ENCODE results near the gene PRKAG1.

PRKAG1 gene

DNA sequence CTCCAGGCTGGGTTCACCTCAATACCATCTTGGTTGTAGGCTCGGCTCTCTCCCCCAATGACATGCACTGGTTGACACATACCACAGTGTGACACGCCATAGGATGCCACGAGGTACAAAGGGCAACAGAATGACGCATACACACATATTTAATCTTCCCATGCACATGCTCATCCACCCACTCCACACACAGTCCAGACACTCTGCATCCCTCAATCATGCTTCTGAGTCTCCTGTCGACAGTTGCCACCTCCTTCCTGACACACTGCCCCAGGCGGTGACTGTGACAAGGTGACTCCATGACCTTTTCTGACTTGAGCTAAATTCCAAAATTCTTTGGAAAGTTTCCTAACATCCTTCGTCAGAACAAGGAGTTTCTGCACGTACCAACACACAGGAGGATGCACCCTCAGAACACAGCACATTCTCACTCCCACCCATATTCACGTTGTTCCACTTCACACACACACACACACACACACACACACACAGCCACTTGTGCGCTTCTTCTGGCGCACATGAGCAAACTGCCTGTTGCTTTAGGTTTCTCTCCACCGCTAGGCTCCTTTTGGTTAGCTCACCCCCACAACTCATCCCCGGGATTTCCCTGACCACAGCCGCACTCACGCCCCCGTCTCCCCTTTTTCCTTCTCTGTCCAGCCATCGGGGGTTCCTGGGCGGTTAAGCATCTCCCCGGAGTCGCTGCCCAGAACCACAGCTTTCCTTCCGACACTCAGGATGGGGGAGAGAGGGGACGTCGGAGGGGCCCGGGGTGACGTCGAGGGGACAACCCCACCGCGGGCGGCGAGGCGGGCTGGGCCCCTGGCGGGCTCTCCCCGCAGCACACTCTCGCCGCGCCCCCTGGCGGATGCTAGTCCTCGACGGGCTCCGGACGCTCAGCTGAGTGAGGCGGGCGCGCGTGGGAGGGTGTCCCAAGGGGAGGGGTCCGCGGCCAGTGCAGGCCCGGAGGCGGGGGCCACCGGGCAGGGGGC, 41.0 kb downstream of the PRKAG1 start:
- no peak overlapping the region for H3K4me3 ChIP-seq (ENCODE audit: low read length)
- DNase-seq (ENCODE audit: low read depth) = no peak
- TF ChIP-seq, protein P1, sequence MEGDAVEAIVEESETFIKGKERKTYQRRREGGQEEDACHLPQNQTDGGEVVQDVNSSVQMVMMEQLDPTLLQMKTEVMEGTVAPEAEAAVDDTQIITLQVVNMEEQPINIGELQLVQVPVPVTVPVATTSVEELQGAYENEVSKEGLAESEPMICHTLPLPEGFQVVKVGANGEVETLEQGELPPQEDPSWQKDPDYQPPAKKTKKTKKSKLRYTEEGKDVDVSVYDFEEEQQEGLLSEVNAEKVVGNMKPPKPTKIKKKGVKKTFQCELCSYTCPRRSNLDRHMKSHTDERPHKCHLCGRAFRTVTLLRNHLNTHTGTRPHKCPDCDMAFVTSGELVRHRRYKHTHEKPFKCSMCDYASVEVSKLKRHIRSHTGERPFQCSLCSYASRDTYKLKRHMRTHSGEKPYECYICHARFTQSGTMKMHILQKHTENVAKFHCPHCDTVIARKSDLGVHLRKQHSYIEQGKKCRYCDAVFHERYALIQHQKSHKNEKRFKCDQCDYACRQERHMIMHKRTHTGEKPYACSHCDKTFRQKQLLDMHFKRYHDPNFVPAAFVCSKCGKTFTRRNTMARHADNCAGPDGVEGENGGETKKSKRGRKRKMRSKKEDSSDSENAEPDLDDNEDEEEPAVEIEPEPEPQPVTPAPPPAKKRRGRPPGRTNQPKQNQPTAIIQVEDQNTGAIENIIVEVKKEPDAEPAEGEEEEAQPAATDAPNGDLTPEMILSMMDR (conservative IDR thresholded peaks at IDR 0.05; ENCODE audit: low read length) = peak; percentile 51

DNA sequence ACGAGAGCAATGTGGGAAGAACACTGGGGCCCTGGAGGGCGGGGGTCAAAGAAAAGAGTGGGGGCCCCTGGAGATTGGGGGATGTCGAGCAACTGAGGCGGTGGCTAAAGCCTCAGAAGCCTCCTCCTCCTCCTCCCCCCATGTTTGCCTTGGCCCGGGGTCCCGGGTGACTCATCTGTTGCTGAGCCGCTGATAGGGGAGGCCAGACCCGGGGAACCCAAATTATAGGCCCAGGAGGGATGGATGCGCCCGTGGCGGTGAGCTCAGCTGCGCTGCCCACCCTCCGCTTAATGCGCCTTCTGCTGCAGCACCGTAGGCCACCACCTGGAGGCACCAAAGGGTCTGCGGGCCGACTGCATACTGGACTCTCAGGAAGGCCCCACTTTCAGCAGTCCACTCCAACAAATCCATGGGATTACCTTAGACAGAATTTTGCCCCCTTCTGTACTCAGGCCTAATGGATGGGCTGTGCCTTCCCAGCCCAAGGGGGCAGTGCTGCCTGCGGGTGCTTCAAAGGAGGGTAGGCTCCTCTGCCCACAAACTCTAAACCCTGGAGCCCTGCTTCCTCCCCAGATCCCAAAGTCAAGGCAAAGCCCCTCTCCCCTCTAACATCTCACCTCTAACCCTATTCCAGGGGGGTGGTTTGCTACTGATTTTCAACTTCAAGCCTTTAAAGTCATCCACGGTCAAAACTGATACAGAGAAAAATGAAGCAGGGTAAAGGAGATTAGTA, 44.5 kb downstream of the PRKAG1 start:
- TF ChIP-seq, protein P1 (conservative IDR thresholded peaks at IDR 0.05; ENCODE audit: low read length) = peak; percentile 57
- DNase-seq (ENCODE audit: low read depth) = no peak
- no peak overlapping the region for H3K4me3 ChIP-seq (ENCODE audit: low read length)

DNA sequence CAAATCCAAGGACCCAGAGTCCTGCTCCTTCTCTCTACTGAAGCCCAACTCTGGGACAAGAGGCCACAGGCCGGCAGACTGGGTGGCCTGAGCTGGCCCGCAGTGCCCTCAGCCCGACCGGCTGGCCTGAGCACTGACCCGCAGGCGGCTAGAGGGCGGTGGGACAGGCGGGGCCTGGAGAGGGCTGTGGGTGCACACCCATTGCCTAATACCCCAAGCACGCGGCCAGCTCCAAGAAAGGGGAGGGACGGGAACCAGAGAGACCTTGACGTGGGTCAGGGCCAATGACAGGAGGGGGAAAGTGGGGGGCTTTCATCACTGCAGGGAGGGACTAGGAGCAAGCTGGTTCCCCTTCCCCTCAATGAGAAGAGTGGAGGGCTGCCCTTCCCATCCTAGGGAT, 45.0 kb downstream of the PRKAG1 start:
- H3K4me3 ChIP-seq (ENCODE audit: low read length) = no peak overlapping the region
- TF ChIP-seq, protein P1 (conservative IDR thresholded peaks at IDR 0.05; ENCODE audit: low read length) = no peak
- DNase-seq (ENCODE audit: low read depth) = no peak

DNA sequence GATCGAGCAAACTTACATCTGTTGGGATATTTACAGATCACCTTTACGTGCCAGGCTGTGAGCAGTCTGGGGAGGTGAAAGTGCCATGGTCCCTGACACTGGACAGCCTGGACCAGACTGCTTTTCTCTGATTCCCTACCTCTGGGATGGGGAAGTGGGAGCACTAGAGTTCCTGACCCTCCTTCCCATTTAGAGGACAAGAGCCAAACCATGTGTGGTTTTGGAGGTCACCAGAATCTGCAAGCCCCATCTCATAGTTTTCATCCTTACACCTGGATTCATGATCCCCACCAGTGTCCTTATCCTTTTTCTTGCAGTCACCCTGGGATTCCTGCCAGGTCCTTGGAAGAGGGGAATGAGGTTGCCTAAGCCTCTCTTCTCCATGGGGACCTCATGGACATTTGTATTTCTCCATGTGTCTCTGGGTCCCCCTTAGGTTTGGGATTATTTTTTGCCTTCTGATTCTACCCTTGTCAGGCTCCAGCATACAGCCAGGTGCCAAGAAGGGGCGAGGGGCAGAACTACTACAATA, 45.6 kb downstream of the PRKAG1 start:
- no peak overlapping the region for H3K4me3 ChIP-seq (ENCODE audit: low read length)
- DNase-seq (ENCODE audit: low read depth) = no peak
- TF ChIP-seq, protein P1 (conservative IDR thresholded peaks at IDR 0.05; ENCODE audit: low read length) = no peak

DNA sequence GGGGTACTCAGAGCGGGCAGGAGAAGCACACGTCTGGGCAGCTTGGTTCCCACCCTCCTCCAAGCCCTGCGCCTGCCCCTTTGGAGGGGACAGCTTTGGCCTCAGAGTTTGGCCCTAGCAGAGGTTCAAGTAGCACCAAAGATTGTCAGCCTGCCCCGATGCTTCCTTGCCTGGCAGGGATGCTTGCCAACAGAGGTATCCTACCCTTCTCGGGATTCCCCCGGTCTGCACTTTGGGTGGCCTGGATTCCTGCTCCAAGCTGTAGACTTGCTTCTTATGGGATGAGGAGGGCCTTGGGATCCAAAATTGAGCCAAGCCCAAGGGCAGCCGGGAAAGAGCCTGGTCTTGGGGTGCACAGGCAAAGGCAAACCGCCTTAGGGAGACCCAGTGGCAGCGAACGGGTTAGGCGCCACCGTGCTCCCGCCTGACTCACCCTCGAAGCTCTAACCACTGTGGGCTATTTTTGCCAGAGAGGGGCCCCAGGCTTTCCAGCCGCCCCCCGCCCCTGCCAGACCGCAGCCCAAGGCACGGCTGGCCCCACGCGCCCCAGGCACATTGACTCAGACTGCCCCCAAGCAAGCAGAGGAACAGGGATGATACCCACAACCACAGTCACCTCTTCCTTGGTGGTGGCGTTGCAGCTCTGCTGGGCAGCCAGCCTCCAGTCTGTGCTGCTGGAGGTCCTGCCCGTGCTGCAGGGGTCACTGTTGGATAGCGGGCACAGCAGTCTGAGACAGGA, 46.2 kb downstream of the PRKAG1 start:
- peak; percentile 45 for DNase-seq (ENCODE audit: low read depth)
- TF ChIP-seq, protein P1 (conservative IDR thresholded peaks at IDR 0.05; ENCODE audit: low read length) = peak; percentile 34
- no peak overlapping the region for H3K4me3 ChIP-seq (ENCODE audit: low read length)

DNA sequence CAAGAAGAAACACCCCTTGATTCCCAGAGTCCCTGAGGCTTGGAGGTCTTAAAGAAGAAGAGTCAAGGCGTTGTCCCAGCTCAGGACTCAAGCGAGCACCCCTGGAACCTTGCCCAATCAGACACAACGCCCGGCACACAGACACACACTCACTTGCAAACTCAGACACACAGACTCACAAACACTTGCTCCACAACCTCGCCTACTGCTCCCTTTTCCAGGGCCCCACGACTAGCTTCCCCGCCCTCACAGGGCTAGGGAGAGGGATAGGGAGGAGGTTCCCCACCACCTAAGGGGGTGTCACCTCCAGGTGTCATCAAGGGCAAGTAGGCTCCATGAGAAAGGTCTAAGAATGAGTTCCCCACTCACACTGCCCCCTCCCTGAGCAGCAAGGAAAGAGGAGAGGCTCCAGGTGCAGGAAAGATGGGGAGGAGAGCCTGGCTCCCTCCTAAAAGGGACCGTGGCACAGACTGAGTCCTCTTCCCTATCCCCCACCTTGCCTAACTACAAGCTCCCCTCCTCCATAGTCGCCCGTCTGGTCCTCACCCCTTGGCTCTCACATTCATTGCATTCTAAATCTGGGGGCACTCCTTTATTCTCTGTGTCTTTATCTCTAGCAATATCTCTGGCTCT, 47.8 kb downstream of the PRKAG1 start:
- no peak for DNase-seq (ENCODE audit: low read depth)
- H3K4me3 ChIP-seq (ENCODE audit: low read length) = peak overlapping the region; percentile 54
- TF ChIP-seq, protein P1 (conservative IDR thresholded peaks at IDR 0.05; ENCODE audit: low read length) = no peak

Data from AG10803 (cell line).